IMR-90 (cell line): ENCODE data around the gene CYFIP1.

ENCODE experiments used
- BHLHE40 ChIP-seq: fragments of 150-350 bp; IDR thresholded peaks from 2 replicates; pipeline ENCODE4 v1.6.1; 2016; ENCODE audit warnings: mild to moderate bottlenecking, low read depth, low read length
- CEBPB ChIP-seq: IDR thresholded peaks from 2 replicates; pipeline ENCODE4 v1.6.1; 2012; ENCODE audit warnings: low read depth, low read length, improper control_type of control experiment
- CTCF ChIP-seq: conservative IDR thresholded peaks from 2 replicates; pipeline ENCODE4 v1.5.1; 2012; ENCODE audit warnings: mild to moderate bottlenecking, low read depth, low read length, improper control_type of control experiment
- FOS ChIP-seq: fragments of 150-350 bp; IDR thresholded peaks from 2 replicates; pipeline ENCODE4 v1.6.1; 2016; ENCODE audit warnings: low read depth, low read length
- MXI1 ChIP-seq: IDR thresholded peaks from 2 replicates; pipeline ENCODE4 v1.6.1; 2012; ENCODE audit warnings: low read depth, mild to moderate bottlenecking, low read length, moderate library complexity, borderline replicate concordance
- NFE2L2 ChIP-seq: fragments of 150-350 bp; IDR thresholded peaks from 2 replicates; pipeline ENCODE4 v1.6.1; 2016; ENCODE audit warnings: low read depth, mild to moderate bottlenecking, low read length
- POLR2A ChIP-seq: IDR thresholded peaks from 2 replicates; pipeline ENCODE4 v1.6.1; 2012; ENCODE audit warnings: mild to moderate bottlenecking, low read depth, low read length
- RFX5 ChIP-seq: IDR thresholded peaks from 2 replicates; pipeline ENCODE4 v1.8.0; 2012; ENCODE audit warnings: low read depth, mild to moderate bottlenecking, low read length, moderate library complexity
- SMC3 ChIP-seq: fragments of 150-350 bp; IDR thresholded peaks from 2 replicates; pipeline ENCODE4 v1.6.1; 2016; ENCODE audit warnings: low read depth, mild to moderate bottlenecking, antibody characterized with exemption, low read length, moderate library complexity
- USF2 ChIP-seq: fragments of 150-350 bp; IDR thresholded peaks from 2 replicates; pipeline ENCODE4 v1.6.1; 2017; ENCODE audit warnings: mild to moderate bottlenecking, antibody characterized with exemption, low read length, low read depth

GRCh38 chr15:22955544-22956119 lies 24.5 kb downstream of the CYFIP1 start:
- TF ChIP-seq POLR2A: no peak
- no peak for TF ChIP-seq CTCF
- TF ChIP-seq NFE2L2: no peak
- TF ChIP-seq RFX5: no peak
- no peak for TF ChIP-seq MXI1
- no peak for TF ChIP-seq CEBPB
- no peak for TF ChIP-seq FOS
- TF ChIP-seq SMC3: no peak
- no peak for TF ChIP-seq USF2
- TF ChIP-seq BHLHE40: no peak
